ENCODE measurements around the gene BFSP1.

Gene BFSP1

DNA sequence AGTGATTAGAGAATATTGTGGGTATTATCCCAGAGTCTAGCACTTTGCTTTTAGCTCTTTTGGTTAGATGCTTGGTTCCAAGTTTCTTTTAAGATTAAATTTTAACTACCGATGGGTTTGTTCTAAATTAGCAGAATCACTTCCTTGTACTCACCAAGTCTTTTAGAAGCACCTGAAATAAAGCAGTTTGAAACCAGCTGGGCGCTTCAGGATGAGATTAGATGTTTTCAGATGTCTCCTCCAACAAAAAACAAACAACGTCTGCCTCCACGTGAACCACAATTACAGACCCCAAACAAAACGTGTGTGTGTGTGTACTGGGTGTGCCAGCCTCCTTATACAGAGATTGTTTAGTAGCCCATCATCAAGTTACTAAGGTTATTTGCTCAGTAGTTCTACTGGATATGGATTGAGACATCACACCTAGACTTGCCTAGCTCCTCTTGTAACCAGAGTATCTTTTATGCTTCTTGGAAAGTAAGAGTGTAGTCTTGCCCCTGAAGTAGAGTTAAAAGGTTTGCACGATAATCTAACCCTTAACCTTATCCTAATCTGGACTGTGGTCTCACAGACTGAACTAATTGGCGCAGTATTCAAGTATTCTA lies 41.0 kb upstream of the BFSP1 start:
- H3K4me1 Mint-ChIP-seq, result peaks cover 40% of the 10 kb centered on the region
- H3K27me3 Mint-ChIP-seq (ENCODE audit: low read depth), result no peaks in the 10 kb centered on the region
- H3K9me3 Mint-ChIP-seq, result no peaks in the 10 kb centered on the region
- TF ChIP-seq, protein P1, sequence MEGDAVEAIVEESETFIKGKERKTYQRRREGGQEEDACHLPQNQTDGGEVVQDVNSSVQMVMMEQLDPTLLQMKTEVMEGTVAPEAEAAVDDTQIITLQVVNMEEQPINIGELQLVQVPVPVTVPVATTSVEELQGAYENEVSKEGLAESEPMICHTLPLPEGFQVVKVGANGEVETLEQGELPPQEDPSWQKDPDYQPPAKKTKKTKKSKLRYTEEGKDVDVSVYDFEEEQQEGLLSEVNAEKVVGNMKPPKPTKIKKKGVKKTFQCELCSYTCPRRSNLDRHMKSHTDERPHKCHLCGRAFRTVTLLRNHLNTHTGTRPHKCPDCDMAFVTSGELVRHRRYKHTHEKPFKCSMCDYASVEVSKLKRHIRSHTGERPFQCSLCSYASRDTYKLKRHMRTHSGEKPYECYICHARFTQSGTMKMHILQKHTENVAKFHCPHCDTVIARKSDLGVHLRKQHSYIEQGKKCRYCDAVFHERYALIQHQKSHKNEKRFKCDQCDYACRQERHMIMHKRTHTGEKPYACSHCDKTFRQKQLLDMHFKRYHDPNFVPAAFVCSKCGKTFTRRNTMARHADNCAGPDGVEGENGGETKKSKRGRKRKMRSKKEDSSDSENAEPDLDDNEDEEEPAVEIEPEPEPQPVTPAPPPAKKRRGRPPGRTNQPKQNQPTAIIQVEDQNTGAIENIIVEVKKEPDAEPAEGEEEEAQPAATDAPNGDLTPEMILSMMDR (IDR thresholded peaks at IDR 0.05; ENCODE audit: unreplicated experiment in 3 of 3), result no peak
- H3K4me3 Mint-ChIP-seq, result peak overlapping the region; percentile 66 to 97 (median 96)
- H3K36me3 Mint-ChIP-seq (ENCODE audit: low read depth), result peaks cover 4% of the 10 kb centered on the region
- H3K27ac Mint-ChIP-seq, result peak overlapping the region; percentile 44 to 87 (median 69)

DNA sequence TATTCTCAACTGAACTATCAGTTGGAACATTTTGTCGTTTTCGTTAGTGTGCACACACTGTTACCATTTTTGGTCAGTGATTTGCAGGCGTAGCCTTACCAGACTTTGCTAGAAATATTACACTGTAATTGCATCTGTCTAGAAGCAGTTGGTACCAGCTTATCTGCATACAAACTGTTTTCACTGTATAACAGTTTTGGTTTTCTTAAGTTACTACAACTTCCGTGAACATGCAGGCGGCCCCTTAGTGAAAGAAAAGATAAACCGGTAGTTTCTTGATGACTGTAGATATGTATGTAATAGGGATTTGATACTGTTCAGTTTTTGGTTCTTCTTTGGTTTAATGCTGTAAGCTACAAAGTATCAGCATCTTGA lies 40.0 kb upstream of the BFSP1 start:
- peak overlapping the region; percentile 86 to 92 (median 87) for H3K27ac Mint-ChIP-seq
- H3K36me3 Mint-ChIP-seq (ENCODE audit: low read depth), result peaks cover 2% of the 10 kb centered on the region
- TF ChIP-seq, protein P1 (IDR thresholded peaks at IDR 0.05; ENCODE audit: unreplicated experiment in 3 of 3), result no peak
- H3K27me3 Mint-ChIP-seq (ENCODE audit: low read depth), result no peaks in the 10 kb centered on the region
- H3K9me3 Mint-ChIP-seq, result no peaks in the 10 kb centered on the region
- H3K4me1 Mint-ChIP-seq, result peaks cover 38% of the 10 kb centered on the region
- H3K4me3 Mint-ChIP-seq, result peak overlapping the region; percentile 94 to 97 (median 96)

DNA sequence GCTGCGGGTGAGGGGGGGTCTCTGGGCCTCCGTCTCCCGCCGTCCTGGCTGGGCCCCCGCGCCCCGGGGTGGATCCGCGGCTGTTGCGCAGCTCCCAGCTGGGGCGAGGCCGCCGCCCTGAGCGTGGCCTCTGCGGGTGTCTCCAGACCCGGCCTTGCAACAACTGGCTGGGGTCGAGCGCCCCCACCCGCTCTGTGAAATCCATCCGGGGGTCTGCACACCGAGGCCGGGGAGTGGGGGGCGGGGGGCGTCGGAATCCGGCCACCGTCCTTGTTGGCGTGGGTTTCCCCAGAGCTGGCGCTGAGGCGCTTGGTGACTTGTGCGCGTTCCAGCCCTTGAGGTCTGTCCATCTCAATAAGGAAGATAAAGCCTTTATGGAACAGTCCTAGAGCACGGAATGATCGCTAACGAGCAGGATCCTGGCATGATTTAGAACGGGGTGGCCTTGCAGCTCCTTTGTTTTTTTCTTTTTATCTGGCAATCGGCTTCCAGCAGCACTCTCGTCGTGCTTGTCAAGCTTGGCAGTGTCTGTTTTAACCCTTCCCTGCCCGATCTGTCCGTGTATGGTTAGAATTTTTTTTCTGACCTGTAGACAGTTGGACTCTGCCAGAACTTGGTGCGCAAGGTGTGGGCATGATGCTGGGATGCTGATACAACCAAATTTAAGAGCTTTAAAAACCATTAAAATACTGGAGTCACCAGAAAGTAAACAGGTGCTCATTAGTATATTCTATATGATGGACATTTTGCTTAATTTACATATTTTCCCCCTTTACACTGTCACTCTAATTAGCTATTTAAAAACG lies 39.4 kb upstream of the BFSP1 start:
- no peaks in the 10 kb centered on the region for H3K36me3 Mint-ChIP-seq (ENCODE audit: low read depth)
- peak overlapping the region; percentile 94 to 97 (median 96) for H3K4me3 Mint-ChIP-seq
- peaks cover 33% of the 10 kb centered on the region for H3K4me1 Mint-ChIP-seq
- peak overlapping the region; percentile 86 to 92 (median 87) for H3K27ac Mint-ChIP-seq
- TF ChIP-seq, protein P1 (IDR thresholded peaks at IDR 0.05; ENCODE audit: unreplicated experiment in 3 of 3), result no peak
- no peaks in the 10 kb centered on the region for H3K9me3 Mint-ChIP-seq
- no peaks in the 10 kb centered on the region for H3K27me3 Mint-ChIP-seq (ENCODE audit: low read depth)

DNA sequence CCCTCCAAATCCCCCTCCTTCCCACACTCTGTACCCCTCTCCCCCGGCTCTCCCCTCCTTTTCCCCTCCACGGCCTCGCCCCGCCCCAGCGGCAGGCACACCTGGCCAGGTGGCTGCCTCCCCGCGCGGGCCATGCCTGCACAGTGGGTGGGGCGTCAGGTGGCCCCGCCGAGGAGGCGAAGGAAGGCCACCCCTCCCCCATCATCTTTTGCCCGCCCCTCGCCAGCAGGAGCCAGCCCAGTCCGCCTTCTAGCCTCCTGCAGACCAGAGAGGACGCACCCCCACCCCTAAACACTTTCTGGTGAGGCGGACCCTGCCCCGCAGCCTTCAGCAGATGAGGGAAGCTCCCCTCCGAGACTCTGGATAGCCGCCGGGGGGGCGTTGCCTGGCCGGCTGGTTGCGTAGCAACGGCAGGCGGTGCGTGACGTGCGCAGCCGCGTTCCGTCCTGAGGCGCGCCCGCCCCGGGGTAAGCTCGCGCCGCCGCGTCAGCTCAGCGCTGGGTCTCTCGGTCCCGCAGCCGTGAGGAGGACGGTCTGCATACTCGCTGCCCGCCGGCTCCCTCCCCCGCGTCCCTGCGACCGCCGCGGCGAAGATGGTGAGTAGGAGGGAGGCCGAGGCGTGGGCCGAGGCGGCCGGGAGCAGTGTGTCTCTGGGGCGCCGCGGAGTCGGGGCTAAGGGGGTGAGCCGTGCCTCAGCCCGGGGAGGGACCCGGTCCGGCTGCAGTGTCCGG lies 38.6 kb upstream of the BFSP1 start, which contains the start of gene DSTN:
Gene DSTN, plus strand, starts transcription at position 460 of the 731 bp plus-strand sequence. Its CDS starts 134 bp downstream, at position 594.
- H3K4me1 Mint-ChIP-seq, result peaks cover 33% of the 10 kb centered on the region

DNA sequence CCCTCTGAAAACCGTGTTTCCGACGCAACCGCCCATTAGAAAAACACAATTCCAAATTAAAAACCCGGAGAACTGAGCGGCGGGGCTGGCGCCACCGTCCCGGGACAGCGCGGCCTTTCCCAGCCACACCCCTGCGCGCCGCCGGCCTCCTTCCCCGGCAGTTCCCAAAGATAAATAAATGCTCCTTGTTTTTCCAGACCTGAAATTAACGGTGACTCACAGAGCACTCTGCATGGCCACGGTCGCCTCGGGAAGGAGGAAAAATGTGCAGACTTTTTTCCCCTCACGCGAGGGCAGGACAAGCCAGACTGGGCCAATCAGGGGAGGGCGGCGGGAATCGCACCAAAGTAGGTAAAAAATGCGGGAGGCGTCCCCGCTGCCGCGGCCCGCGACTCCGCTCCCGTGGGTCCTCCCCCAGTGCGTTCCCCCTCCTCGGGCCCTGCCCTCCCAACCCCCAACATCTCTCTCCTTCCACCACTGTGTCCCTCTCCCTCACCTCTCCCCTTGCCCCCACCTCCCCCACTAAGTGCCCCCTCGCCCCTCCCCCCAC lies 37.9 kb upstream of the BFSP1 start:
- Mint-ChIP-seq H3K4me1 (peaks cover 33% of the 10 kb centered on the region), H3K4me3 (peak overlapping the region; percentile 96 to 97 (median 96)), H3K9me3 (no peaks in the 10 kb centered on the region), H3K27me3 (ENCODE audit: low read depth) (no peaks in the 10 kb centered on the region), H3K27ac (peak overlapping the region; percentile 86 to 90 (median 87)), H3K36me3 (ENCODE audit: low read depth) (no peaks in the 10 kb centered on the region)
- TF ChIP-seq, protein P1 (IDR thresholded peaks at IDR 0.05; ENCODE audit: unreplicated experiment in 3 of 3), result no peak

More for the DNA sequence above, 38.6 kb upstream of the BFSP1 start, which contains the start of gene DSTN:
- no peaks in the 10 kb centered on the region for H3K27me3 Mint-ChIP-seq (ENCODE audit: low read depth)
- H3K4me3 Mint-ChIP-seq, result peak within 1 kb of the TSS; percentile 96 to 97 (median 96)
- H3K36me3 Mint-ChIP-seq (ENCODE audit: low read depth), result no peaks in the 10 kb centered on the region
- TF ChIP-seq, protein P1 (IDR thresholded peaks at IDR 0.05; ENCODE audit: unreplicated experiment in 3 of 3), result no peak
- peak within 1 kb of the TSS; percentile 86 to 93 (median 87) for H3K27ac Mint-ChIP-seq
- H3K9me3 Mint-ChIP-seq, result no peaks in the 10 kb centered on the region

Measured in nephron (organoid).